Neural cell (in vitro differentiated cells): Measurements from ENCODE around the gene TSSC4.

Experiments used
- EP300 ChIP-seq: fragments of 450-650 bp; conservative IDR thresholded peaks from 2 replicates; pipeline ENCODE4 v1.6.1; 2014; ENCODE audit warnings: antibody characterized with exemption, mild to moderate bottlenecking, moderate library complexity; ENCODE audit not compliant: poor library complexity, severe bottlenecking
- RAD21 ChIP-seq: fragments of 450-650 bp; conservative IDR thresholded peaks from 2 replicates; pipeline ENCODE4 v1.6.1; 2014; ENCODE audit warnings: antibody characterized with exemption, mild to moderate bottlenecking, moderate library complexity
- SMC3 ChIP-seq: fragments of 450-650 bp; conservative IDR thresholded peaks from 2 replicates; pipeline ENCODE4 v1.6.1; 2014; ENCODE audit warnings: antibody characterized with exemption, mild to moderate bottlenecking, moderate library complexity; ENCODE audit not compliant: poor library complexity
- TF ChIP-seq, protein P1 (sequence below): IDR thresholded peaks from 2 replicates; pipeline ENCODE4 v1.6.1; 2012; ENCODE audit warnings: borderline replicate concordance
- TF ChIP-seq, protein P2 (sequence below): fragments of 450-650 bp; IDR thresholded peaks from 2 replicates; pipeline ENCODE4 v1.5.1; 2014; ENCODE audit warnings: antibody characterized with exemption, mild to moderate bottlenecking, moderate library complexity; ENCODE audit not compliant: poor library complexity, severe bottlenecking

DNA sequence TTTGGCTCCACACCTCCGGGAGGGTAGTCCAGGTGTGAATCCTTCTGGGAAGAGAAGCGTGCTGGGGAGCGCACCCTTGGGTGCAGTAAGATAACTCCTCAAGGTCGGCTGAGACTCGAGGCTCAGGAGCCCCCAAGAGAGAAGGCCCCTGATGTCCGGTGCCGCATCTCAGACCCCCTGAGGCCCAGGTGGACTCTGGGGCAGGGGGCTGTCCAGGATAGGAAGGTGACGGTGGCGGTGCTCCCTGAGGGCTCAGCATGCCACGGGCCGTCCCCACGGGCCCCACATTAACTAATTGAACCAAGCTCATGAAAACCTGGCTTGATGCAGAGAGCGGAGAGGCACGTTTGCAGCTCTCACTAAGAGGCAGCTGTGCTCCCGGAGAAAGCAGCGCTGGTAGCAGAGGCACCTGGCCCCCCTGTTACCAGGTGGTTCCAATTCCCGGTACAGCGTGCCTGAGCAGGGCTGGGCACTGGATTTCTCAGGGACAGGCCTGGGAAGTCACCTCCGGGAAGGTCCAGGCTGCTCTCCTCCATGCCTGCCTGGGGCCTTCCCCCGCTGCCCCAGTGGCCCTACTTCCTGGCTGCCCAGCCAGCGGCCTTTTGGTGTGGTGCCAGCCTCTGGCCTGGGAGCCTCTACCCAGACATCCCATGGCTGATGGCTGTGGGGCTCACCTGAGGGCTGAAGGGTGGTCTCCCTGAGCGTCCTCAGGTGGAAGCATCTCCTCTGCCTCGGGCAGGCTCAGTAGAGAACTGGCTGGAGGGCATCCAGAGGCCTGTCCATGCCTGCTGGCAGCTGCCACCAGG lies 45.4 kb downstream of the TSSC4 start:
- TF ChIP-seq, protein P1, sequence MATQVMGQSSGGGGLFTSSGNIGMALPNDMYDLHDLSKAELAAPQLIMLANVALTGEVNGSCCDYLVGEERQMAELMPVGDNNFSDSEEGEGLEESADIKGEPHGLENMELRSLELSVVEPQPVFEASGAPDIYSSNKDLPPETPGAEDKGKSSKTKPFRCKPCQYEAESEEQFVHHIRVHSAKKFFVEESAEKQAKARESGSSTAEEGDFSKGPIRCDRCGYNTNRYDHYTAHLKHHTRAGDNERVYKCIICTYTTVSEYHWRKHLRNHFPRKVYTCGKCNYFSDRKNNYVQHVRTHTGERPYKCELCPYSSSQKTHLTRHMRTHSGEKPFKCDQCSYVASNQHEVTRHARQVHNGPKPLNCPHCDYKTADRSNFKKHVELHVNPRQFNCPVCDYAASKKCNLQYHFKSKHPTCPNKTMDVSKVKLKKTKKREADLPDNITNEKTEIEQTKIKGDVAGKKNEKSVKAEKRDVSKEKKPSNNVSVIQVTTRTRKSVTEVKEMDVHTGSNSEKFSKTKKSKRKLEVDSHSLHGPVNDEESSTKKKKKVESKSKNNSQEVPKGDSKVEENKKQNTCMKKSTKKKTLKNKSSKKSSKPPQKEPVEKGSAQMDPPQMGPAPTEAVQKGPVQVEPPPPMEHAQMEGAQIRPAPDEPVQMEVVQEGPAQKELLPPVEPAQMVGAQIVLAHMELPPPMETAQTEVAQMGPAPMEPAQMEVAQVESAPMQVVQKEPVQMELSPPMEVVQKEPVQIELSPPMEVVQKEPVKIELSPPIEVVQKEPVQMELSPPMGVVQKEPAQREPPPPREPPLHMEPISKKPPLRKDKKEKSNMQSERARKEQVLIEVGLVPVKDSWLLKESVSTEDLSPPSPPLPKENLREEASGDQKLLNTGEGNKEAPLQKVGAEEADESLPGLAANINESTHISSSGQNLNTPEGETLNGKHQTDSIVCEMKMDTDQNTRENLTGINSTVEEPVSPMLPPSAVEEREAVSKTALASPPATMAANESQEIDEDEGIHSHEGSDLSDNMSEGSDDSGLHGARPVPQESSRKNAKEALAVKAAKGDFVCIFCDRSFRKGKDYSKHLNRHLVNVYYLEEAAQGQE: no peak
- TF ChIP-seq, protein P2, sequence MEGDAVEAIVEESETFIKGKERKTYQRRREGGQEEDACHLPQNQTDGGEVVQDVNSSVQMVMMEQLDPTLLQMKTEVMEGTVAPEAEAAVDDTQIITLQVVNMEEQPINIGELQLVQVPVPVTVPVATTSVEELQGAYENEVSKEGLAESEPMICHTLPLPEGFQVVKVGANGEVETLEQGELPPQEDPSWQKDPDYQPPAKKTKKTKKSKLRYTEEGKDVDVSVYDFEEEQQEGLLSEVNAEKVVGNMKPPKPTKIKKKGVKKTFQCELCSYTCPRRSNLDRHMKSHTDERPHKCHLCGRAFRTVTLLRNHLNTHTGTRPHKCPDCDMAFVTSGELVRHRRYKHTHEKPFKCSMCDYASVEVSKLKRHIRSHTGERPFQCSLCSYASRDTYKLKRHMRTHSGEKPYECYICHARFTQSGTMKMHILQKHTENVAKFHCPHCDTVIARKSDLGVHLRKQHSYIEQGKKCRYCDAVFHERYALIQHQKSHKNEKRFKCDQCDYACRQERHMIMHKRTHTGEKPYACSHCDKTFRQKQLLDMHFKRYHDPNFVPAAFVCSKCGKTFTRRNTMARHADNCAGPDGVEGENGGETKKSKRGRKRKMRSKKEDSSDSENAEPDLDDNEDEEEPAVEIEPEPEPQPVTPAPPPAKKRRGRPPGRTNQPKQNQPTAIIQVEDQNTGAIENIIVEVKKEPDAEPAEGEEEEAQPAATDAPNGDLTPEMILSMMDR: no peak
- TF ChIP-seq EP300: no peak
- no peak for TF ChIP-seq SMC3
- no peak for TF ChIP-seq RAD21
